ENCODE measurements around the gene ZNF780A.

ZNF780A gene

DNA sequence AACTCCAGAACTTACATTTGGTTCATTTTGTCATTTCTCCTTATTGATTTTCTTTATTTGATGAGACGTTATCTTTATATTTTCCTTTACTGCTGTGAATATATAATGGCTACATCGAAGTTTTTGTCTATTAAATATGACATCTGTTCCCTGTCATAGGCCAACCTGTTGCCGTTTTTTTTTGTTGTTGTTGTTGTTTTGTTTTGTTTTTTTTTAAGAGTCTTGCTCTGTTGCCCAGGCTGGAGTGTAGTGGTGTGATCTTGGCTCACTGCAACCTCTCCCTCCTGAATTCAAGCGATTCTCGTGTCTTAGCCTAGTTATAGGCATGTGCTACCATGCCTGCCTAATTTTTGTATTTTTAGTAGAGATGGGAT lies 64.2 kb downstream of the ZNF780A start:
- ATAC-seq, result no peak
- TF ChIP-seq, protein P1, sequence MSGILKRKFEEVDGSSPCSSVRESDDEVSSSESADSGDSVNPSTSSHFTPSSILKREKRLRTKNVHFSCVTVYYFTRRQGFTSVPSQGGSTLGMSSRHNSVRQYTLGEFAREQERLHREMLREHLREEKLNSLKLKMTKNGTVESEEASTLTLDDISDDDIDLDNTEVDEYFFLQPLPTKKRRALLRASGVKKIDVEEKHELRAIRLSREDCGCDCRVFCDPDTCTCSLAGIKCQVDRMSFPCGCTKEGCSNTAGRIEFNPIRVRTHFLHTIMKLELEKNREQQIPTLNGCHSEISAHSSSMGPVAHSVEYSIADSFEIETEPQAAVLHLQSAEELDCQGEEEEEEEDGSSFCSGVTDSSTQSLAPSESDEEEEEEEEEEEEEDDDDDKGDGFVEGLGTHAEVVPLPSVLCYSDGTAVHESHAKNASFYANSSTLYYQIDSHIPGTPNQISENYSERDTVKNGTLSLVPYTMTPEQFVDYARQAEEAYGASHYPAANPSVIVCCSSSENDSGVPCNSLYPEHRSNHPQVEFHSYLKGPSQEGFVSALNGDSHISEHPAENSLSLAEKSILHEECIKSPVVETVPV (CRISPR knock-in tag; IDR thresholded peaks at IDR 0.05), result no peak
- TF ChIP-seq ZC3H10 (CRISPR knock-in tag; IDR thresholded peaks at IDR 0.05) (no peak), TOX (CRISPR knock-in tag; IDR thresholded peaks at IDR 0.05; ENCODE audit: borderline replicate concordance) (no peak), ISL1 (CRISPR knock-in tag; IDR thresholded peaks at IDR 0.05) (no peak), TCF4 (CRISPR knock-in tag; IDR thresholded peaks at IDR 0.05; ENCODE audit: borderline replicate concordance) (no peak), PPARA (CRISPR knock-in tag; IDR thresholded peaks at IDR 0.05; ENCODE audit: borderline replicate concordance) (no peak), BACH2 (CRISPR knock-in tag; IDR thresholded peaks at IDR 0.05; ENCODE audit: borderline replicate concordance) (no peak), ZFP30 (CRISPR knock-in tag; IDR thresholded peaks at IDR 0.05) (no peak), PATZ1 (CRISPR knock-in tag; IDR thresholded peaks at IDR 0.05; ENCODE audit: borderline replicate concordance) (no peak), CREB5 (CRISPR knock-in tag; IDR thresholded peaks at IDR 0.05; ENCODE audit: low read depth) (no peak), ZNF70 (CRISPR knock-in tag; IDR thresholded peaks at IDR 0.05) (no peak), ZNF8 (CRISPR knock-in tag; IDR thresholded peaks at IDR 0.05) (no peak), ARNTL (CRISPR knock-in tag; IDR thresholded peaks at IDR 0.05; ENCODE audit: borderline replicate concordance, low read depth) (no peak), CSDC2 (CRISPR knock-in tag; IDR thresholded peaks at IDR 0.05) (no peak), GLIS3 (CRISPR knock-in tag; IDR thresholded peaks at IDR 0.05) (no peak)
- TF ChIP-seq, protein P2, sequence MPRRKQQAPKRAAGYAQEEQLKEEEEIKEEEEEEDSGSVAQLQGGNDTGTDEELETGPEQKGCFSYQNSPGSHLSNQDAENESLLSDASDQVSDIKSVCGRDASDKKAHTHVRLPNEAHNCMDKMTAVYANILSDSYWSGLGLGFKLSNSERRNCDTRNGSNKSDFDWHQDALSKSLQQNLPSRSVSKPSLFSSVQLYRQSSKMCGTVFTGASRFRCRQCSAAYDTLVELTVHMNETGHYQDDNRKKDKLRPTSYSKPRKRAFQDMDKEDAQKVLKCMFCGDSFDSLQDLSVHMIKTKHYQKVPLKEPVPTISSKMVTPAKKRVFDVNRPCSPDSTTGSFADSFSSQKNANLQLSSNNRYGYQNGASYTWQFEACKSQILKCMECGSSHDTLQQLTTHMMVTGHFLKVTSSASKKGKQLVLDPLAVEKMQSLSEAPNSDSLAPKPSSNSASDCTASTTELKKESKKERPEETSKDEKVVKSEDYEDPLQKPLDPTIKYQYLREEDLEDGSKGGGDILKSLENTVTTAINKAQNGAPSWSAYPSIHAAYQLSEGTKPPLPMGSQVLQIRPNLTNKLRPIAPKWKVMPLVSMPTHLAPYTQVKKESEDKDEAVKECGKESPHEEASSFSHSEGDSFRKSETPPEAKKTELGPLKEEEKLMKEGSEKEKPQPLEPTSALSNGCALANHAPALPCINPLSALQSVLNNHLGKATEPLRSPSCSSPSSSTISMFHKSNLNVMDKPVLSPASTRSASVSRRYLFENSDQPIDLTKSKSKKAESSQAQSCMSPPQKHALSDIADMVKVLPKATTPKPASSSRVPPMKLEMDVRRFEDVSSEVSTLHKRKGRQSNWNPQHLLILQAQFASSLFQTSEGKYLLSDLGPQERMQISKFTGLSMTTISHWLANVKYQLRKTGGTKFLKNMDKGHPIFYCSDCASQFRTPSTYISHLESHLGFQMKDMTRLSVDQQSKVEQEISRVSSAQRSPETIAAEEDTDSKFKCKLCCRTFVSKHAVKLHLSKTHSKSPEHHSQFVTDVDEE (CRISPR knock-in tag; IDR thresholded peaks at IDR 0.05), result no peak

DNA sequence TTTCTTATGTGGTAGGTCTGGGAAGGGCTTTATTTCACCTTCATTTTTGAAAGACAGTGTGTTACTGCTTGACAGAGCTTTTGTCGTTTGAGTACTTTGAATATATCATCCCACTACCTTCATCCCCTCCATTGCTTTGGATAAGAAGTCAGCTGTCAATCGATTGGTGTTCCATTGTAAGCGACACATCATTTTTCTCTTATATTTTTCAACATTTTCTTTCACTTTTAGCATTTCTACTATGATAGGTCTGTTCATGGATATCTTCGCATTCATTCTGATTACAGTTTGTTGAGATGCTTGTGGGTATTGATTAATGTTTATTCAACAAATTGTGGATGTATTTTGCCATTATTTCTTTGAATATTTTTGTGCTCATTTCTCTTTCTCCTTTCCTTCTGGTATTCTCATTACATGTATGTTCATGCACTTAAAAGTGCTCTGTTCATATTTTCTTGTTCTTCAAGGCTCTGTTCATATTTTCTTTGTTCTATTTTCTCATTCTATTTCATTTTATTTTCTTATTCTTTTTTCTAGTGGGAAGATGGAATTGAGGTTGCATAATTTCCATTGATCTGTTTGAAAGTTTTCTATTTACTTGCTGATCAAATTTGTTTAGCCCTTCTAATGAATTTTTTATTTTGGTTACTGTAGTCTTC lies 64.7 kb downstream of the ZNF780A start:
- no peak for ATAC-seq
- no peak for TF ChIP-seq TCF4 (CRISPR knock-in tag; IDR thresholded peaks at IDR 0.05; ENCODE audit: borderline replicate concordance)
- TF ChIP-seq PPARA (CRISPR knock-in tag; IDR thresholded peaks at IDR 0.05; ENCODE audit: borderline replicate concordance), result no peak
- no peak for TF ChIP-seq ZNF565 (CRISPR knock-in tag; conservative IDR thresholded peaks at IDR 0.05; ENCODE audit: low read depth)
- TF ChIP-seq PATZ1 (CRISPR knock-in tag; IDR thresholded peaks at IDR 0.05; ENCODE audit: borderline replicate concordance), result no peak
- TF ChIP-seq CSDC2 (CRISPR knock-in tag; IDR thresholded peaks at IDR 0.05), result no peak
- TF ChIP-seq TOX (CRISPR knock-in tag; IDR thresholded peaks at IDR 0.05; ENCODE audit: borderline replicate concordance), result no peak
- TF ChIP-seq ARNTL (CRISPR knock-in tag; IDR thresholded peaks at IDR 0.05; ENCODE audit: borderline replicate concordance, low read depth), result no peak
- no peak for TF ChIP-seq ZC3H10 (CRISPR knock-in tag; IDR thresholded peaks at IDR 0.05)
- no peak for TF ChIP-seq ZNF70 (CRISPR knock-in tag; IDR thresholded peaks at IDR 0.05)
- no peak for TF ChIP-seq ISL1 (CRISPR knock-in tag; IDR thresholded peaks at IDR 0.05)
- TF ChIP-seq GLIS3 (CRISPR knock-in tag; IDR thresholded peaks at IDR 0.05), result no peak
- TF ChIP-seq BACH2 (CRISPR knock-in tag; IDR thresholded peaks at IDR 0.05; ENCODE audit: borderline replicate concordance), result no peak
- TF ChIP-seq OSR1 (CRISPR knock-in tag; IDR thresholded peaks at IDR 0.05), result no peak
- no peak for TF ChIP-seq ZFP30 (CRISPR knock-in tag; IDR thresholded peaks at IDR 0.05)
- no peak for TF ChIP-seq ESRRG (CRISPR knock-in tag; IDR thresholded peaks at IDR 0.05)
- no peak for TF ChIP-seq CREB5 (CRISPR knock-in tag; IDR thresholded peaks at IDR 0.05; ENCODE audit: low read depth)
- TF ChIP-seq ZNF8 (CRISPR knock-in tag; IDR thresholded peaks at IDR 0.05), result no peak

Data from SK-N-SH treated with all-trans-retinoic acid at 6 μM for 48 hours (cell line).